IPS DF 4.7 (cell line): ENCODE data around the gene MAST4.
"Not testable (repeated sequence)": the region's sequence is repeated elsewhere in the genome, so short reads cannot be mapped to it uniquely, and the experiment has no call there.

Experiments
- DNase-seq: peaks from one replicate; pipeline ENCODE4 v3.0.0-alpha.2; 2013; ENCODE audit warnings: low spot score; ENCODE audit errors: extremely low read depth

MAST4 gene

DNA sequence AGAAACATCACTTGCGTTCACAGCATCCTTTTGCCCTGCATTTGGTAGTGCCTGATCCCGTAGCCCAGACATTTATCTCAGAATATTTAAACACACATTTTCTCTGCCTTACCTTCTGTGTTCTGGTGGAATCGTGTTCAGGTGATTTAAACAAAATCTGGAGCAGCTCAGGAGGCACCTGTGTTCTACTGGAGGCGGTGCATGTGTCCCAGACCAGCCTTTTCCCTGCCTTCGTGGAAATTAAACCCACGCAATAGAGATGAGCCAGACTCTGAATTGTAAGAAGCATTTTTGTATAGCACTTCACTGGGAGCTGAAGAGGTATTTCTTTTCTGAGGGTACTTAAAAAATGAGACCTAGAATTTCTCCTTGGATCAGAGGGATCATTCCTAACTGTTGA is 212.5 kb downstream of the MAST4 start:
- no peak for DNase-seq

GRCh38 chr5:66810151-66810550 is 214.0 kb downstream of the MAST4 start:
- DNase-seq = no peak

- no peak for DNase-seq
Measured at GRCh38 chr5:66810848-66811261, 214.7 kb downstream of the MAST4 start.

GRCh38 chr5:66812291-66812690 is 216.1 kb downstream of the MAST4 start:
- no peak for DNase-seq

DNA sequence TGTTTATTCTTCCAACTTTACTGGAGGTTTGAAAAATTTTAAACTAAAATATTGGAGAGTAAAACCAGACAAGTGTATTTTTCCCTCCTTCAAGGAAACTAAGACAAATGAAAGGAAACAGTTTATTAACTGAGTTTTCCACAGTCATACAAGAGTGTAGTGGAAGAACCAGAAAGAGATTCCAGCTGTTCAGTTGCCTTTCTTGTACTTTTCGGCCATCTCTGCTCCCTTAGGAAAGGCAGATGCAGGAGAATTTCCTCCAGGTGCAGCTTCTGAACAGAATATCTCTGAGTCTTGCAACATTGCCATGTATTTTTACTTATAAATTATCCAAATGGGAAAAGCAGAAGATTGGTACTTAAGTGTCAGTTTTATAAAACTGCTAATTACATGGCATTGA is 217.1 kb downstream of the MAST4 start:
- DNase-seq = no peak

GRCh38 chr5:66814146-66814991 is 218.2 kb downstream of the MAST4 start:
- no peak for DNase-seq

- no peak for DNase-seq
Measured at GRCh38 chr5:66818304-66818934, 222.2 kb downstream of the MAST4 start.

DNA sequence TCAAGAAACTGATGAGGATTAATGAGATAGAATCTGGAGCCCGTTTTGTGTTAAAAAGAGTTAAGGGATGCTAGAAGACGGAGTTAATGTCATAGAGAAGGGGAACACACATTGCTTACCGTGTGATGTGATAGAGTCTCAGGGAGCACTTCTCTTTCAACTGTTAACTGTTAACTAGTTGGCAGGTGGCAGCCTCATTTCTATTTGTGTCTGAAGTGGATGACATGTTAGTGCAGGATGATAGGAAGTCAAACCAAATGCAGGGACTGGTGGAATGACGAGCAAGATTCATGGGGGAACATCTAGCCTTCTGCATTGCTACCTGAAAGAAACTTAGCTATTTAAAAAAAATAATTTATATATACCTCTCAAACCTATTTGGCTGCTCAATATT is 222.7 kb downstream of the MAST4 start:
- DNase-seq = no peak

- DNase-seq = no peak
Measured at GRCh38 chr5:66820630-66821207, 224.5 kb downstream of the MAST4 start.

- DNase-seq = no peak
Measured at GRCh38 chr5:66821688-66822429, 225.7 kb downstream of the MAST4 start.

GRCh38 chr5:66822906-66823305 is 226.7 kb downstream of the MAST4 start:
- not testable (repeated sequence) for DNase-seq

GRCh38 chr5:66824476-66824875 is 228.3 kb downstream of the MAST4 start:
- DNase-seq = no peak

DNA sequence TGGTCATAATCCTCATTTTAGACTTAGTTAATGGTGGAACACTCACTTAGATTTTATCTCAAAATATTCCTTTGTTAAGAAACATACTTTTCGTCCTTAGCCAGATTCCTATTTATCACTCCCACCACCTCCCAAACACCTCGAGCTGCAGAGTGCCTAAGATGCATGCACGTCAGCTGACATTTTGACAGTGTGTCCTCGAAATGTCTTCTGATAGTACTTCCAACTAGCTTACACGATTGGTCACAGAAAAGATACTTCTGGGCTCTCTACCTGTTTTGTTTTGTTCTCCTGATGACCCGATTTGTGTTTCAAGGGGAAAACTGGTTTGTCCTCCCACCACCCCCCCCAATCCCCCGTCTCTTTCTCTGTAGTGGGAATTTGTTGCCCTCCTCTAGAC is 230.1 kb downstream of the MAST4 start:
- DNase-seq = no peak

GRCh38 chr5:66826696-66827095 is 230.5 kb downstream of the MAST4 start:
- no peak for DNase-seq

DNA sequence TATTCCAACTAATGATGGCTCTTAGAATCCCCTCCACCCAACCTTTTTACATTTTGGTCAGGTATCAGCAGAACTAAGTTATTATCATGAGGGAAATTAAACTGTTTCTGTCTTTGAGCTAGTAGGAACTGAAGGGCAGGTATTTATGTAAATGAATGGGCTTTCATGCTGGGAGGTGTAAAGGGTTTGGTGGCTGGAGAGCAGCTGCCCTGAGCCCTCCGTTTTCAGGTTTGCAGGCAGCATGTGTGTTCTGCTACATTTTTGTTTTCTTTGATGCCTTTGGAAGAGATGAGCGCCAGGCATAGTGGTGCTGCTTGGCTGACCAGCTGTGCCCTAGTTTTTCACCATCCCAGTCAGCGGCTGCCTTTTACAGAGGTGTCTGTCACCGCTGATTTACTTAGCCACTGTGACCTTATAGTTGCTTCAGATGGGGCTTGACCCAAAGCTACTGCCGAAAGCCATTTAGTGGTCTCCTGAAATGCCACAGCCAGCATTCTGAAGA is 231.9 kb downstream of the MAST4 start:
- DNase-seq = no peak

- peak; percentile 33 for DNase-seq
Measured at GRCh38 chr5:66828548-66829357, 232.6 kb downstream of the MAST4 start.

DNA sequence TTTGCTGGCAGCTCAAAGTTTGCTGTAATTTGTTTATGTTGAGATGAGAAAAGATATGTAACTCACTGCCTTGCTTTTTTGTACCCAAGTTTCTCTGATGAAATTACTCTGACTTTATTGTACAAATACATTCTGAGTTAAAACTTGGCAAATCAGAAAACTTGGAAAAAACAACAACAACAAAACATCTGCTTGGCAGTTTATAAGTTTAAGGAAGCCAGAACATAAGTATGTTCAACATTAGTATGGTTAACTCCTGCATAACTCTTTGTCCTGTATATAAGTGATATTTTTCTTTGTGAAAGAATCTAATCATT is 233.1 kb downstream of the MAST4 start:
- DNase-seq = no peak

DNA sequence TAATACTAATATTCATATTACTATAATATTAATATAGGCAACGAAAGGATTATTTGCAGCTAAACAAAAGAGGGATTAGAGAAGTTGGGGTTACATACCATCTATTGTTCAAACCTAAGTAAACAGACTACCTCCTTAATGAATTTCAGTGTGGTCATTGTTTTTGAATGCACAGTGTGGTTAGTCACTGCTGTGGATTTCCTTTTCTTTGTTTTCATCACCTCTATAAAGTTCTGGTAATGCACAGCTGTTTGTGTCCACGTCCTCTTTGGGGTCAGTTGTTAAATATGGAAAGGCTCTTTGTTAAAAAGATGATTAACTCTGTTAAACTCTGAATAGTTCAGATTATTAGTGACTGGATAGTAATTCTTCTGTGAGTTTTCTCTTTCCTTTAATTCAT is 233.6 kb downstream of the MAST4 start:
- no peak for DNase-seq

DNA sequence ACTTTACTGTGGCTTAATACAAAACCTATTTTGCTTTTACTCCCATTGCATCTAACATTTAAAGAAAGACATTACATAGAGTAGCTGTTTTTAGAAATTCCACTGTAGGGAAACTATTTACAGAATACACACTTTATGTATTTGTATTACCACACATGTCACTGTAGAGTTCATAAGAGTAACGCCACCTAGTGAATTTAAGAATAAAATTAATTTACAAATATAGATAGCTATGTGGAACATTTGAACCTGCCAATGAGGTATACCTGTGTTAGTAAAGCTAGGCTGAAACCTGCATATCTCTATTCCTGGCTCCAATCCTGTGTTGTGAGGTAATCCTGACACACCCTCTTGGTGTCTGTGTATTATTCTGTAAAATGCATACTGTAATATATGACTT is 234.4 kb downstream of the MAST4 start:
- DNase-seq = no peak

GRCh38 chr5:66839636-66840185 is 243.5 kb downstream of the MAST4 start:
- no peak for DNase-seq
